ENCODE results near the gene WDR36.

DNA sequence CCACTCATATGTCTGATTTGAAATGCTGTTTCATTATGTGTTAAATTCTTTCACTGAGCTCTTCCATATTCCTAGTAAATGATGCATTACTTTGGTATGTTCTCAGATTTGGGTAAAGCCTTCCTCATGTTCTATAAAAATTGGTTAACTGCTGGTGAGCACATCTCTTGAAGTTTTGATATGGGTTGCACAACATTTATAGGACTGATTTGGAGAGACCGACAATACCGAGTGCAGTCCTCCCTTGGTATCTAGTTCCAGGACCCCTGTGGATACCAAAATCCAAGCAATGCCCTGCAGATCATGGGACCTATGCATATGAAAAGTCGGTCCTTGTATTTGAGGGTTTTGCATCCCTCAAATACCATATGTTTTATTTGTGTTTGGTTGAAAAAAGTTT, 37.8 kb downstream of the WDR36 start:
- TF ChIP-seq POLR2AphosphoS5 (IDR thresholded peaks at IDR 0.05; ENCODE audit: insufficient read depth in 1 of 2, low read depth in 1 of 2), result no peak
- TF ChIP-seq, protein P1, sequence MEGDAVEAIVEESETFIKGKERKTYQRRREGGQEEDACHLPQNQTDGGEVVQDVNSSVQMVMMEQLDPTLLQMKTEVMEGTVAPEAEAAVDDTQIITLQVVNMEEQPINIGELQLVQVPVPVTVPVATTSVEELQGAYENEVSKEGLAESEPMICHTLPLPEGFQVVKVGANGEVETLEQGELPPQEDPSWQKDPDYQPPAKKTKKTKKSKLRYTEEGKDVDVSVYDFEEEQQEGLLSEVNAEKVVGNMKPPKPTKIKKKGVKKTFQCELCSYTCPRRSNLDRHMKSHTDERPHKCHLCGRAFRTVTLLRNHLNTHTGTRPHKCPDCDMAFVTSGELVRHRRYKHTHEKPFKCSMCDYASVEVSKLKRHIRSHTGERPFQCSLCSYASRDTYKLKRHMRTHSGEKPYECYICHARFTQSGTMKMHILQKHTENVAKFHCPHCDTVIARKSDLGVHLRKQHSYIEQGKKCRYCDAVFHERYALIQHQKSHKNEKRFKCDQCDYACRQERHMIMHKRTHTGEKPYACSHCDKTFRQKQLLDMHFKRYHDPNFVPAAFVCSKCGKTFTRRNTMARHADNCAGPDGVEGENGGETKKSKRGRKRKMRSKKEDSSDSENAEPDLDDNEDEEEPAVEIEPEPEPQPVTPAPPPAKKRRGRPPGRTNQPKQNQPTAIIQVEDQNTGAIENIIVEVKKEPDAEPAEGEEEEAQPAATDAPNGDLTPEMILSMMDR (IDR thresholded peaks at IDR 0.05), result no peak

Data from vagina (tissue), 2 donors.